GM18505 (cell line): ENCODE measurements around the gene PSME1.

Experiments used
- ATAC-seq: cut with Tn5 transposase; IDR thresholded peaks from one replicate; pipeline ENCODE4 v1.9.1; 2021; ENCODE audit not compliant: unreplicated experiment
- POLR2A ChIP-seq: IDR thresholded peaks from 4 replicates; pipeline ENCODE4 v1.6.1; 2011; ENCODE audit warnings: borderline replicate concordance; ENCODE audit not compliant: insufficient read depth, insufficient read length; ENCODE audit errors: extremely low read depth

Gene PSME1

GRCh38 chr14:24114532-24115421 is 21.2 kb upstream of the PSME1 start, which contains the start of the genes DCAF11 and NRL:
DCAF11 (plus strand) TSS chr14:24114777; CDS start chr14:24115595, 818 bp downstream.
NRL (minus strand) TSS chr14:24114949; CDS start chr14:24082848, 32,101 bp downstream.
- peak; percentile 72 for TF ChIP-seq POLR2A
- ATAC-seq, result peak; percentile 80

DNA sequence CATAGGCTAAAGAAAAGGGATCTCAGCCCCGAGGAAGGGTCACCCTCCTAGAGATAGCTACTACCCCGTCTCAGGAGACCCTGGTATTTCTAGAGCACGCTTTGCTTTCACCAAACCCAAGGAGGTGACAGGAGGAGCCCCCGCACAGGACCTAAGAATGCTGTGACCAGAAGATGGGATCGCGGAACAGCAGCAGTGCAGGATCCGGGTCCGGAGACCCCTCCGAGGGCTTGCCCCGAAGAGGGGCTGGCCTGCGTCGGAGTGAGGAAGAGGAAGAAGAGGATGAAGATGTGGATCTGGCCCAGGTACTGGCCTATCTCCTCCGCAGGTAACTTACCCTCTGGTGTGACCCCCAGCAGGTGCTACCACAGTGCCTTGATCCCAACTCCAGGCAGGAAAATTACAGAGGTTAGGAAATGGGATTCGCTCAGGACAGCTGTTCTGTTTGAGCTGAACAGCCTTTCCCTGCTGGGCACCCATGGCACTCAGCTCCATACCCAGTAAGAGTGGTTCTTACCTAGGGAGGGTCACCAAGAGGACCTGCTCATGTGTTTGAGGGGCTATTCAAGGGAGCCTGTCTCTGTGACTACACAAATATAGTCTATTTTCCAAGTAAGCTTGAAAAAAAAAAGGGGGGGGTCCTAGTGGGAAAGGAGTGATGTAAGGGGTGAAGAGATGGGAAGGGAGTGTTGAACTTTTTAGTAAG is 20.4 kb upstream of the PSME1 start:
- TF ChIP-seq POLR2A, result no peak
- ATAC-seq, result no peak

- no peak for TF ChIP-seq POLR2A
Observed at GRCh38 chr14:24116128-24116814, 19.7 kb upstream of the PSME1 start.

DNA sequence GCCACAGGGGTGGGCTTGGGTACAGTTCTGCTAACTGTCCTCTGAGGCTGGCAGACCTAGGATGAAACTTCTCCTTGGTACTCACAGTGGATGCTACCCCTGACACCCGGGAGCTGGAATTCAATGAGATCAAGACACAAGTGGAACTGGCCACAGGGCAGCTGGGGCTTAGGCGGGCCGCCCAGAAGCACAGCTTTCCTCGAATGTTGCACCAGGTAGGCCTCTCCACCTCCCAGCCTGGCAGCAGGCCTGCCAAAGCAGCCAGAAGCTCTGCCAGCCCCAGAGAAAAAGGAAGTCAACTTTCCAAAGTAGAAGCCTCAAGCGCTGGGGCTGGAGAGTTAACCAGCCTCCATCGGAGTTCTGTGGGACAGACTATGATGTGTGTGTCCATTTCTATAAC is 18.8 kb upstream of the PSME1 start:
- no peak for ATAC-seq
- no peak for TF ChIP-seq POLR2A

More at GRCh38 chr14:24116128-24116814, 19.7 kb upstream of the PSME1 start:
- ATAC-seq, result no peak

GRCh38 chr14:24119691-24120090 is 16.3 kb upstream of the PSME1 start:
- ATAC-seq, result no peak
- TF ChIP-seq POLR2A, result no peak

- no peak for ATAC-seq
Observed at GRCh38 chr14:24121210-24121609, 14.8 kb upstream of the PSME1 start.

GRCh38 chr14:24122416-24122815 is 13.6 kb upstream of the PSME1 start:
- ATAC-seq, result no peak
- no peak for TF ChIP-seq POLR2A

More at GRCh38 chr14:24121210-24121609, 14.8 kb upstream of the PSME1 start:
- TF ChIP-seq POLR2A, result no peak

- ATAC-seq, result no peak
- no peak for TF ChIP-seq POLR2A
Observed at GRCh38 chr14:24122898-24123297, 13.1 kb upstream of the PSME1 start.

DNA sequence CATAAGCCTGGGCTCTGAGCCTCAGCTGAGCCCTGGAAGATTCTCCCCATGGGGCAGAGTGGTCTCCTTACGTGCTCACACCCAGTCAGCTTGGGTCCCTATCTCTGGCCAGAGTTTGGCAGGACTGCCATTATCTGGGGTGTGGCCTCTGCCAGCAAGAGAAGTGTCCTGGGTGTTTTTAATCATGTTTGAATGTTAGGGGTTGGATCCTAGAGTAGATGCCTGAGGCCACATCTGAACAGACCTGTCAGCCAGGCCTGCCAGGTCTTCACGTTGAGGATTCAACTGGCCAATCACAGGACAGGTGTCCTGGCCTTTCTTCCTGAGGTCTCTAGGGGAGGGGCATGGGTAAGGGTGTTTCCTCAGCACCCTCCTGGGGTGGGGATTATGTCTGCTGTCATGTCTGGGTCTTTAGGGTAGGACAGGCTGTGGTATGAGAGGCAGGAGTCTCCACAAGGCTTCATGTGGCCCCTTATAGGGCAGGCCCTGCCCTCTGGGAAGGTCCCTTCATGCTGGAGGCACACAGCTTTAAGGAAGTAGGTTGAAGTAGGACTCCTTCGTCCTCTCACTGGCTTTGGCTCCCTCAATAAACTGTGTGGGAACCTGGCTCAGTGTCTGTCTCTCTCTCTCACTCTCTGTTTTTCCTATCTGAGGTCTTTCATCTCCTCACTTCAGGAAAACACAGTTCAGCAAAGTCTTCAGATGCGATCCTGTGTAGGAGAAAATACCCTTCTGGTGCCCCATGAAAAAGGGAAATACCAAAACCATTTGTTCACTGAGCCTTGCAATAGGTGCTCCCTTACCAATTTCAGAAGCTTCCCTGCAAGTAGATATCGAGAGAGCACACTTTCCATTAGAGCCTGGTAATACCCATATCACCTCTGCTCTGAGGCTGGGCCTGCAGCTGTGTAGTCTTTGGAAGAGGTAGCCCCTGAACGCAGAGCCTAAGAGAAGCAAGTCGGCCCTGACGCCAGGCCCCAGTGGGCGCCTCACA is 12.3 kb upstream of the PSME1 start:
- no peak for ATAC-seq
- peak; percentile 40 for TF ChIP-seq POLR2A

DNA sequence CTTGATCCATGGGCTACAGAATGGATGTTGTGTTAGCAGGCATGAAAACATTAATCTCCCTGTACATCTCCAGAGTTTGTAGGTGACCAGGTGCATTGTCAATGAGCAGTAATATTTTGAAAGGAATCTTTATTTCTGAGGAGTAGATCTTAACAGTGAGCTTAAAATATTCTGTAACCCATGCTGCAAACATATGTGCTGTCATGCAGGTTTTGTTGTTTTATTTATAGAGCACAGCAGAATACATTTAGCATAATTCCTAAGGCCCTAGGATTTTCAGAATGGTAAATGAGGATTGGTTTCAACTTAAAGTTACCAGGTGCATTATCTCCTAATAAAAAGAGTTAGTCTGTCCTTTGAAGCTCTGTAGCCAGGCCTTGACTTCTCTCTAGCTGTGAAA is 9.1 kb upstream of the PSME1 start:
- ATAC-seq, result no peak
- TF ChIP-seq POLR2A, result no peak

DNA sequence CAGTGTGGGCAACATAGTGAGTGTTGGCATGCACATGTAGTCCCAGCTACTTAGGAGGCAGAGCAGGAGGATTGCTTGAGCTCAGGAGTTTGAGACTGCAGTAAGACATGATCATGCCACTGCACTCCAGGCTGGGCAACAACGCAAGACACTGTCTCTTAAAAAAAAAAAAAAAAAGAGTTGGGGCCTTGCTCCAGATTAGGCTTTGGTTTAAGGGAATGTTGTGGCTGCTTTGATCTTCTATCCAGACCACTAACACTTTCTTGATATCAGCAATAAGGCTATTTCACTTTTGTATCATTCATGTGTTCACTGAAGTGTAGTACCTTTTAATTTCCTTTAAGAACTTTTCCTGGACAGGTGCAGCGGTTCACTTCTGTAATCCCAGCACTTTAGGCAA is 8.3 kb upstream of the PSME1 start:
- ATAC-seq, result no peak
- TF ChIP-seq POLR2A, result no peak

DNA sequence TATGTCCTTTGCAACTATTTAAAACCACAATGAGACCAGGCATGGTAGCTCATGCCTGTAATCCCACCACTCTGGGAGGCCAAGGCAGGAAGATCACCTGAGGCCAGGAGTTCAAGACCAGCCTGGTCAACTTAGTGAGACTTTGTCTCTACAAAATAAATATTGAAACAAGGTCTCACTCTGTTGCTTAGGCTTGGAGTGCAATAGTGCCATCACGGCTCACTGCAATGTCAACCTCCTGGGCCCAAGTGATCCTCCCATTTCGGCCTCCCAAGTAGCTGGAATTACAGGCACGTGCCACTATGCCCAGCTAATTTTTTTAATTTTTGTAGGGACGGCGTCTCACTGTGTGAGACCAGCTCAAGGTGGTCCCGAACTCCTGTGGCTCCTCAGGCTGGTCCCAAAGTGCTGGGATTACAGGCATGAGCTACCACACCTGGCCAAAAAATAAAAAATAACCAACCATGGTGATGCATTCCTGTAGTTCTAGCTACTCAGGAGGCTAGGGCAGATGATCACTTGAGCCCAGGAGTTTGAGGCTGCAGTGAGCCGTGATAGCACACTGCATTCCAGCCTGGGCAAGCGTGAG is 6.5 kb upstream of the PSME1 start:
- ATAC-seq, result no peak
- no peak for TF ChIP-seq POLR2A
